ENCODE measurements around the gene ARAP3. TPM values are rescaled to one million over a fixed set of nuclear protein-coding genes. Genes with fewer than 3 reads are reported as not detected.

Gene ARAP3
- total and polyA plus RNA-seq, 2 donors (not counting 3 experiments of a cell fraction or from before 2014, with no cell fraction given), result 60.6 to 136 TPM

DNA sequence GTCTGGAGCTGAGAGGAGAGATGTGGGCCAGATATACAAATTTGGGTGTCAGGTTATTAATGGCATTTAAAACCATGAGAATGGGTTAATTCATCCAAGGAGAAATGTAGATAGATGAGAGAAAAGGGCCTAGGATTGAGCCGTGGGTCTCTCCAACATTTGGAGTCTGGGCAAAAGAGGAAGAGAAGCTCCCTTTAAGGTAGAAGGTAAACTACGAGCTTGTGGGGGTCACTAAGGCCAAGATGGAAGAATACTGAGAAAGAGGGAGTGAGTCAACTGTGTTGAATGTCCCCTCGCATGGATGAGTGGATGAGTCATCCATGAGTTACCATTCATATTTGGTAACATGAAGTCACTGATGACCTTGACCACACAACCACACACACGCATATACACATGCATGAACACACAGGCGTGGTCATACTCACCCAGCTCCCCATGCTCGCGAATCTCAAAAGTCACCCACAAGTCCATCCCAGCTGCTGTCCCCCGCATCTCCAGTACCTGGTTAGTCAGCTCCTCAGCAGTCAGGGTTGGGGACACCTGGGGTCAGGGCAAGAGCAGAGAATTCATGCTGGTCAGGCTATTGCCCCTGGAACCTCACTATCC is 24.0 kb downstream of the ARAP3 start:
- ChIA-PET POLR2A (no interaction called here), CTCF (interaction anchor here (0.7 to 1.6 kb wide), 6 partner anchors 11 to 302 kb away, joined by 3 to 6 read pairs (median 4); partner anchors contain the start of genes HDAC3 and RELL2)
- no peak overlapping the region for H3K4me3 ChIP-seq (replicated peaks in 1 of 3; ENCODE audit: insufficient read depth in 1 of 3, low read depth in 1 of 3, low read length in 3 of 3)
- BruUV-seq (replicated peaks), result no TSS peak
- peaks cover 39 to 60% of the 10 kb centered on the region in 2 experiments for H3K36me3 ChIP-seq (ENCODE audit: control insufficient read depth in 2 of 2, extremely low read depth in 1 of 2, insufficient read depth in 2 of 2, low read length in 2 of 2)
- H3K79me2 ChIP-seq (ENCODE audit: control insufficient read depth, insufficient read depth, low read length), result peaks cover 3% of the 10 kb centered on the region
- dilution Hi-C loops (cut with MboI; ENCODE audit: extremely low pct_ligation_motif_present, low sequenced_read_pairs) (no loop called here), intact Hi-C loops (cut with micrococcal nuclease) (no loop called here)
- H2AFZ ChIP-seq (ENCODE audit: low read depth, low read length), result no peak overlapping the region
- H3K4me1 ChIP-seq (ENCODE audit: control insufficient read depth, extremely low read depth, insufficient read depth, low read length), result peaks cover 10% of the 10 kb centered on the region
- H3K9ac ChIP-seq (replicated peaks; ENCODE audit: extremely low read depth, insufficient read depth, low read length), result no peak overlapping the region
- no peaks in the 10 kb centered on the region for H3K9me3 ChIP-seq (replicated peaks; ENCODE audit: control insufficient read depth, insufficient read depth, low read length)
- DNase-seq (ENCODE audit: low read depth, low spot score) (peak; percentile 77), FAIRE-seq (peak; percentile 76)
- no peaks in the 10 kb centered on the region for H3K9me1 ChIP-seq (replicated peaks; ENCODE audit: control insufficient read depth, extremely low read depth, insufficient read depth, low read length)
- H3K27me3 ChIP-seq (ENCODE audit: control insufficient read depth in 2 of 2, insufficient read depth in 2 of 2, low read length in 2 of 2), result no peaks in the 10 kb centered on the region
- no peak overlapping the region for H3K4me2 ChIP-seq (ENCODE audit: insufficient read depth, low read length)
- peak overlapping the region; percentile 54 for H3K27ac ChIP-seq (ENCODE audit: insufficient read depth, low read depth, low read length)
- TF ChIP-seq POLR2AphosphoS5 (IDR thresholded peaks at IDR 0.05; ENCODE audit: insufficient read depth, low read depth, low read length), result peak; percentile 45
- TF ChIP-seq JUN (IDR thresholded peaks at IDR 0.05; ENCODE audit: borderline replicate concordance, insufficient read depth, insufficient read length, low read depth), result peak; percentile 99
- TF ChIP-seq POLR2A (IDR thresholded peaks at IDR 0.05; ENCODE audit: low read depth, low read length), result peak; percentile 34
- peak; percentile 95 for TF ChIP-seq FOS (IDR thresholded peaks at IDR 0.05; ENCODE audit: borderline replicate concordance, insufficient read depth, low read length)
- TF ChIP-seq, protein P1, sequence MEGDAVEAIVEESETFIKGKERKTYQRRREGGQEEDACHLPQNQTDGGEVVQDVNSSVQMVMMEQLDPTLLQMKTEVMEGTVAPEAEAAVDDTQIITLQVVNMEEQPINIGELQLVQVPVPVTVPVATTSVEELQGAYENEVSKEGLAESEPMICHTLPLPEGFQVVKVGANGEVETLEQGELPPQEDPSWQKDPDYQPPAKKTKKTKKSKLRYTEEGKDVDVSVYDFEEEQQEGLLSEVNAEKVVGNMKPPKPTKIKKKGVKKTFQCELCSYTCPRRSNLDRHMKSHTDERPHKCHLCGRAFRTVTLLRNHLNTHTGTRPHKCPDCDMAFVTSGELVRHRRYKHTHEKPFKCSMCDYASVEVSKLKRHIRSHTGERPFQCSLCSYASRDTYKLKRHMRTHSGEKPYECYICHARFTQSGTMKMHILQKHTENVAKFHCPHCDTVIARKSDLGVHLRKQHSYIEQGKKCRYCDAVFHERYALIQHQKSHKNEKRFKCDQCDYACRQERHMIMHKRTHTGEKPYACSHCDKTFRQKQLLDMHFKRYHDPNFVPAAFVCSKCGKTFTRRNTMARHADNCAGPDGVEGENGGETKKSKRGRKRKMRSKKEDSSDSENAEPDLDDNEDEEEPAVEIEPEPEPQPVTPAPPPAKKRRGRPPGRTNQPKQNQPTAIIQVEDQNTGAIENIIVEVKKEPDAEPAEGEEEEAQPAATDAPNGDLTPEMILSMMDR (IDR thresholded peaks at IDR 0.05; ENCODE audit: extremely low read depth in 1 of 2, insufficient read depth in 1 of 2, low read depth in 1 of 2, low read length in 2 of 2), result no peak
- TF ChIP-seq, protein P2, sequence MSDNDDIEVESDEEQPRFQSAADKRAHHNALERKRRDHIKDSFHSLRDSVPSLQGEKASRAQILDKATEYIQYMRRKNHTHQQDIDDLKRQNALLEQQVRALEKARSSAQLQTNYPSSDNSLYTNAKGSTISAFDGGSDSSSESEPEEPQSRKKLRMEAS (IDR thresholded peaks at IDR 0.05; ENCODE audit: insufficient read depth, insufficient read length), result no peak
- no peaks in the 10 kb centered on the region for H4K20me1 ChIP-seq (replicated peaks; ENCODE audit: control insufficient read depth, extremely low read depth, insufficient read depth, low read length)

All from endothelial cell of umbilical vein (primary cell).